CD4-positive, alpha-beta T cell treated with Interleukin-2 at 100 ng/mL for 4 hours (primary cell): ENCODE results near the gene PRR32.
"Not testable (repeated sequence)": the region's sequence is repeated elsewhere in the genome, so short reads cannot be mapped to it uniquely, and the experiment has no call there.

ENCODE experiments used
- DNase-seq: peaks from one replicate; pipeline ENCODE4 v3.0.0-alpha.2; 2020; ENCODE audit warnings: low spot score

PRR32 gene

GRCh38 chrX:126819429-126819828 is at the start of gene PRR32:
TSS of gene PRR32 (plus strand) at chrX:126819729. CDS start at chrX:126819844, 115 bp downstream.
- no peak for DNase-seq

- DNase-seq, result no peak
These were observed 49.4 kb upstream of the PRR32 start for GRCh38 chrX:126770179-126770578.

GRCh38 chrX:126785539-126785938 is 34.0 kb upstream of the PRR32 start:
- DNase-seq, result no peak

GRCh38 chrX:126799059-126799458 is 20.5 kb upstream of the PRR32 start:
- no peak for DNase-seq

GRCh38 chrX:126806784-126807183 is 12.7 kb upstream of the PRR32 start:
- DNase-seq, result not testable (repeated sequence)

- no peak for DNase-seq
These were observed 3.7 kb upstream of the PRR32 start for GRCh38 chrX:126815806-126816205.

- DNase-seq, result no peak
These were observed 1.3 kb downstream of the PRR32 start for GRCh38 chrX:126820700-126821420.

GRCh38 chrX:126824338-126825007 is 4.9 kb downstream of the PRR32 start:
- no peak for DNase-seq

GRCh38 chrX:126825566-126826193 is 6.2 kb downstream of the PRR32 start:
- DNase-seq, result no peak

- no peak for DNase-seq
These were observed 16.7 kb downstream of the PRR32 start for GRCh38 chrX:126836186-126836585.

GRCh38 chrX:126847143-126847542 is 27.6 kb downstream of the PRR32 start:
- DNase-seq, result no peak

- DNase-seq, result no peak
These were observed 36.5 kb downstream of the PRR32 start for GRCh38 chrX:126855839-126856524.
